ENCODE measurements around the gene TUBA3D. TPM values are rescaled to one million over a fixed set of nuclear protein-coding genes. Genes with fewer than 3 reads are reported as not detected.
"Not testable (repeated sequence)": the region's sequence is repeated elsewhere in the genome, so short reads cannot be mapped to it uniquely, and the experiment has no call there.

Gene TUBA3D
- total RNA-seq, 1 experiment from 2014 or later: not detected

DNA sequence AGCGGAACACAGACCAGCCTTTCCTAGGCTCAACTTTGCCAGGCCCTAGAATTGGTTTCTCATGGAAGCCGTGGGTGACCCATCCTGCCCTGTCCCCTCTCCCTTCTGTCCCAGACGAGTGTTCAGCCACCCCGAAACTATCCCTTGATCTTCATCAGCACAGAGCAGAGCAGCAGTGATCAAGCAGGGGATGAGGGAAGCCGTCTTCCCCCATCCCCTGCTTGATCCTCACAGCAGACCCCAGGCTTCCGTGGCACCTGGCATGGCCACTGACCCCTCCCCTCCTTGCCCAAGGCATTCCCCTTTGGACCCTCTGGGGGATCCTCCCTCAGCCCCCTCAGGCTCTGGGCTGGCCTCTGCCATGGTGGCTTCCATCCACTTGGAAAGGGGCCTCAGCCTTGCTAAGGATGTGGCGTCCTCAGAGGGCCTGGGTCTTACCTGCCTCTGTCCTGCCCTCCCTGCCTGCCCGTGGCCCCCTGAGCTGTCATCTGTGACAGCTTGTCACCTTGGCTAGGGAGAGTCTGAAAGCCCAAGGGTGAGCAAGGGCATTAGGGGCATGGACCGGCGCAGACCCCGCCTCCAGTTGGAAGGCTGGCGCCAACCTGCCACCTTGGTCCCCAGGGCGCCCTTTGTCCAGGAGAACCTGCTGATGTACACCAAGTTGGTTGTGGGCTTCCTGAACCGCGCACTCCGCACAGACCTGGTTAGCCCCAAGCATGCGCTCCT lies 41.4 kb downstream of the TUBA3D start:
- no peaks in the 10 kb centered on the region for H3K9me3 ChIP-seq (replicated peaks)

DNA sequence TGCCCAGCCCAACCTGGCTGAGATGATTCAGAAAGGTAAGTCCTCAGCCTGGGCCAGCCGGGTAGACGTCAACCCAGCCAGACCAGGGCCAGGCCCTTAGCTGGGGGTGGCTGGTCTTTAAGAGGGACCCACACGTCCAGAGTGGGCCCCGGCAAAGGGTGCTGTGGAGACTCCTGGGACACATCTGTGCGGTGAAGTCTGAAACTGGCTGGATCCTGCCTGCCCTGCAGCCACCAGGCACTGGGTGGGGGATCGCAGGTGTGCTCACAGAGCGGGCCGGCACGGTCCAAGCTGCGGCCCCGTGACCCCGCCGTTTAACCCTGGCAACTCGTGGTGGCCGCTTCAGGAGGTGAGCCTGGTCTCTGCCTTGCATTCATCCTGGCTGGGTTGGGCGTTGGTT lies 41.9 kb downstream of the TUBA3D start:
- H3K4me3 ChIP-seq; H3K4me1 ChIP-seq; H3K27me3 ChIP-seq; H3K36me3 ChIP-seq; H3K9me3 ChIP-seq (replicated peaks); DNase-seq; H3K27ac ChIP-seq: not testable (repeated sequence)

More for the DNA sequence above, 41.4 kb downstream of the TUBA3D start:
- Histone ChIP-seq H3K27ac (no peak overlapping the region), H3K4me1 (no peaks in the 10 kb centered on the region), H3K27me3 (no peaks in the 10 kb centered on the region), H3K4me3 (no peak overlapping the region), H3K36me3 (no peaks in the 10 kb centered on the region)
- no peak for DNase-seq

DNA sequence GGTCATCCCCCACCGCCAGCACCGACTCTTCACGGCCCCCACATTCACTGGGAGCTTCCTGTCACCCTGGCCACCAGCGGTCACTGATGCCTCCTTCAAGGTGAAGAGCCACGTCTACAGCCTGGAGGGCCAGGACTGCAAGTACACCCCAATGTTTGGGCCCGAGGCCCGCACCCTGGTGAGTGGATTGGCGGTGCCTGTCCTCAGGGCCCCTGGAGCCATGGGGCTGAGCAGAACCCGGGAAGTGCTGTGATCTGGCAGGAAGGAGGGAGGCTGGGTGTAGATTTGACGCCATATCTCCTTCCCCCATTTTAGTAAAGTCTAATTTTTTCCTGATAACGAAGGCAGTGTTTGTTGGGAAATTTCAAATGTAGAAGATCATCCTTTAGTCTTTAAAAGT lies 42.6 kb downstream of the TUBA3D start:
- not testable (repeated sequence) for H3K4me3 ChIP-seq; H3K9me3 ChIP-seq (replicated peaks); DNase-seq; H3K4me1 ChIP-seq; H3K36me3 ChIP-seq; H3K27ac ChIP-seq; H3K27me3 ChIP-seq

DNA sequence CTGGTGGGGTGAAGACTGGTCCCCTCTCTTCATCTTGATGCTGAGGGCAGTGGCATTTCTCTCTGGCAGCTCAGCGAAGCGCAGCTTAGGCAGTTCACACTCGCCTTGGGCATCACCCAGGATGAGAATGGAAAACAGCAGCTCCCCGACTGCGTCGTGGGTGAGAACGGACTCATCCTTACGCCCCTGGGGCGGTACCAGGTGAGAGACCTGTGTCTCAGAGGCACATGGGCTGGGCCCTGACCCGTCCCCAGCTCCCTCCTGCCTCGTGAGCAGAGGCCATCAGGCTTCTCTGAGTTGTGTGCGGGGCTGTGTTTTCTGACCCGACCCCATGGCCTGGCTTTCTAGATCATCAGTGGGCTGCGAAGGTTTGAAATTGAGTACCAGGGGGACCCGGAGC lies 43.5 kb downstream of the TUBA3D start:
- Histone ChIP-seq H3K4me3 (no peak overlapping the region), H3K27ac (no peak overlapping the region), H3K4me1 (no peaks in the 10 kb centered on the region), H3K27me3 (no peaks in the 10 kb centered on the region), H3K36me3 (no peaks in the 10 kb centered on the region), H3K9me3 (replicated peaks) (no peaks in the 10 kb centered on the region)
- DNase-seq: no peak

DNA sequence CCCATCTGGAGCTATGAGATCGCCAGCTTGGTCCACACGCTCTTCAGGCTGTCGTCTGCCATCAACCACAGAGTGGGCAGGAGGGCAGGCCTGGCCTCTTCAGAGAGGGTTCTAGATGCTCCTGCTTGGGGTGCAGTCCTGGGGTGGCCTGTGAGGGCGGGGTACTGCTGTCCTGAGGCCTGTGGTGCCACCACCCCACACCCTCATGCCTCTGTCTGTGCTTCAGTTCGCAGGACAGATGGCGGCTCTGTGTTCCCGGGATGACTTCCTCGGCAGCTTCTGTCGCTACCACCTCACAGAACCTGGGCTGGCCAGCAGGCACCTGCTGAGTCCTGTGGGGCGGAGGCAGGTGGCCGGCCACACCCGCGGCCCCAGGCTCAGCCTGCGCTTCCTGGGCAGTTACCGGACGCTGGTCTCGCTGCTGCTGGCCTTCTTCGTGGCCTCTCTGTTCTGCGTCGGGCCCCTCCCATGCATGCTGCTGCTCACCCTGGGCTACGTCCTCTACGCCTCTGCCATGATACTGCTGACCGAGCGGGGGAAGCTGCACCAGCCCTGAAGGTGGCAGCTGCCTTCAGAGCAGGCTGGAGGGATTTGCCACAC lies 44.1 kb downstream of the TUBA3D start:
- not testable (repeated sequence) for H3K4me3 ChIP-seq; H3K4me1 ChIP-seq; H3K36me3 ChIP-seq; DNase-seq; H3K27ac ChIP-seq; H3K9me3 ChIP-seq (replicated peaks); H3K27me3 ChIP-seq

DNA sequence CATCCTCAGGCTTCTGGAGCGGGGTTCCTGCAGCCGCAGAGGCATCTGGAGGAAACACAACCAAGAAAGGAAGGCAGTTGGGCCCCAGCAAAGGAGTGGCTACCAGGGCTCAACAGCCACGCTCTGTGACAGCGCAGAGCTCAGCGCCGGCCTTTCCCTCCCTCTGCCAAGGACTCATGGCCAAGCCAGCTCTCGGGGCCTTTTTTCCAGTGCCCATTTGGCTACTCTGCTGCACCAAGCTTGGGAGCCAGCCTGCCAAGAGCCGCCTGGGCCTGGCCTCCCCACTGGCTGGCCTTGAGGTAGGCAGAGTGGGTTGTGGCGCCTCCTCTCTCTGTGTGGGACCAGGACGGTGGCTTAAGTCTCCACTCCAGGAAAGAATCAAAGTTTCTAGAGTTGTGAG lies 44.6 kb downstream of the TUBA3D start:
- DNase-seq: no peak
- no peaks in the 10 kb centered on the region for H3K4me1 ChIP-seq

DNA sequence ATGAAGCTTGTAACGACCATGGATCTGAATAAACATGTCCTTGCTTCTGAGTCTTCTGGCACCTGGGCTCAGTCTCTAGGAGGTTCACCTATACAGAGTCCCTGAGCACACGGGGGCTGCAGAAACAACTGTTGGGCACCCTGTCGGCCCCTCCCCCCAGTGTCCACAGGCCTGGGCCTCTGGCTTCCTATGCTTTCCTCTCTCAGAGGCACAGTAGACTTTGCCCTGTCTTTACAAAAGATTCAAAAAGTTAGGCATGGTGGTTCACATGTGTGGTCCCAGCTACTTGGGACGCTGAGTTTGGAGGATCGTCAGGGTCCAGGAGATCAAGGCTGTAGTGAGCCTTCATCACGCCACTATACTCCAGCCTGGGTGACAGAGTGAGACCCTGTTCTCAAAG lies 45.6 kb downstream of the TUBA3D start:
- H3K36me3 ChIP-seq; H3K9me3 ChIP-seq (replicated peaks): not testable (repeated sequence)

More for the DNA sequence above, 44.6 kb downstream of the TUBA3D start:
- Histone ChIP-seq H3K36me3 (no peaks in the 10 kb centered on the region), H3K27me3 (no peaks in the 10 kb centered on the region), H3K4me3 (no peak overlapping the region), H3K9me3 (replicated peaks) (no peaks in the 10 kb centered on the region), H3K27ac (no peak overlapping the region)

DNA sequence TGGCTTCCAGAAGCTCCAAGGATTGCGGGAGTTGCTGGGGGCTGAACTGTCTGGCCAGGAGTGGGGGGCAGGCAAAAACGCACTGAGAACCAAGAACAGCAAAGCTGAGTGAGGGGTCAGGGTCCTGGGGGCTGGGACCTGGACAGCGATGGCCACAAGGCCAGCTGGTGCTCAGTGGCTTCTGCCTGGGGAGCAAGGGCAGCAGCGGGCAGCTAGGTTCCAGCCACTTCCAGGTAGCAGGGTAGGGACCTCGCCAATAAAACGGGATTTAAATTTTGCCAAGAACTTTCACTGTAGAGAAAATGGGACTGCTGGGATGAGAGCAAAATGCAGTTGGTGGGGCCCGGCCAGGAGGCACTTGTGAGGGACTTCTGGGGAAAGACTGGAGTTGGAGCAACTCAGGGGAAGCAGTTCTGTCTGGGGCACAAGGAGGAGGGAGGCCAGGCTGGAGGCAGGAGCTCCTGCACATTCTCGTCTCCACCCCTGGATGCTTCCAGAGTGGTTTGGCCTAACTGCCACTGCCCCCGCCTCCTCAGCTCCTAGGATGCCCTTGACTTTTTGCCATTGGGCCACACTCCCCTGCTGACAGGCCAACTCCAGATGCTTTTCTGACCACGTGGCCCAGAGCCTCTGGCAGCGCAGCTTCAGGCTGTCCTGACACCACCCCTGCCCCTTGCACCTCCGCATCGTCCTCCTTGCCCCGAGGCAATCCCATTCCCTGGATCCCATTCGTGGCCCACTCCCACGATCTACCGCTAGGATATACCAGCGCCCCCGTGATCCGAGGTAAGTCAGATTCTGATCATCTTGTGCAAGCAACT lies 46.3 kb downstream of the TUBA3D start:
- no peaks in the 10 kb centered on the region for H3K9me3 ChIP-seq (replicated peaks)
- DNase-seq: no peak
- no peak overlapping the region for H3K4me3 ChIP-seq
- H3K4me1 ChIP-seq: no peaks in the 10 kb centered on the region
- no peaks in the 10 kb centered on the region for H3K27me3 ChIP-seq
- no peaks in the 10 kb centered on the region for H3K36me3 ChIP-seq
- H3K27ac ChIP-seq: no peak overlapping the region

More for the DNA sequence above, 45.6 kb downstream of the TUBA3D start:
- not testable (repeated sequence) for H3K27me3 ChIP-seq, H3K4me3 ChIP-seq, DNase-seq, H3K4me1 ChIP-seq, H3K27ac ChIP-seq

DNA sequence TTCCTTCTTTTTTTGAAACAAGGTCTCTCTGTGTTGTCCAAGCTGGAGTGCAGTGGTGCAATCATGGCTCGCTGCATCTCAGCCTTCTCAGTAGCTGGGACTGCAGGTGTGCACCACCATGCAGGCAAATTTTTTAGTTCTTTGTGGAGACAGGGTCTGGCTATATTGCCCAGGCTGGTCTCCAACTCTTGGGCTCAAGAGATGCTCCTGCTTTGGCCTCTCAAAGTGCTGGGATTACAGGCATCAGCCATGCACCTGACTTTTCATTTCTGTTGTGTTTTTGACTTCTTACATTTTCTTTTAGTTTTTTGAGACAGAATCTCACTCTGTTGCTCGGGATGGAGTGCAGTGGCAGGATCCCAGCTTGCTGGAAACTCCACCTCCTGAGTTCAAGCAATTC lies 49.3 kb downstream of the TUBA3D start:
- H3K4me3 ChIP-seq; H3K9me3 ChIP-seq (replicated peaks); H3K27ac ChIP-seq; DNase-seq; H3K4me1 ChIP-seq; H3K27me3 ChIP-seq; H3K36me3 ChIP-seq: not testable (repeated sequence)

DNA sequence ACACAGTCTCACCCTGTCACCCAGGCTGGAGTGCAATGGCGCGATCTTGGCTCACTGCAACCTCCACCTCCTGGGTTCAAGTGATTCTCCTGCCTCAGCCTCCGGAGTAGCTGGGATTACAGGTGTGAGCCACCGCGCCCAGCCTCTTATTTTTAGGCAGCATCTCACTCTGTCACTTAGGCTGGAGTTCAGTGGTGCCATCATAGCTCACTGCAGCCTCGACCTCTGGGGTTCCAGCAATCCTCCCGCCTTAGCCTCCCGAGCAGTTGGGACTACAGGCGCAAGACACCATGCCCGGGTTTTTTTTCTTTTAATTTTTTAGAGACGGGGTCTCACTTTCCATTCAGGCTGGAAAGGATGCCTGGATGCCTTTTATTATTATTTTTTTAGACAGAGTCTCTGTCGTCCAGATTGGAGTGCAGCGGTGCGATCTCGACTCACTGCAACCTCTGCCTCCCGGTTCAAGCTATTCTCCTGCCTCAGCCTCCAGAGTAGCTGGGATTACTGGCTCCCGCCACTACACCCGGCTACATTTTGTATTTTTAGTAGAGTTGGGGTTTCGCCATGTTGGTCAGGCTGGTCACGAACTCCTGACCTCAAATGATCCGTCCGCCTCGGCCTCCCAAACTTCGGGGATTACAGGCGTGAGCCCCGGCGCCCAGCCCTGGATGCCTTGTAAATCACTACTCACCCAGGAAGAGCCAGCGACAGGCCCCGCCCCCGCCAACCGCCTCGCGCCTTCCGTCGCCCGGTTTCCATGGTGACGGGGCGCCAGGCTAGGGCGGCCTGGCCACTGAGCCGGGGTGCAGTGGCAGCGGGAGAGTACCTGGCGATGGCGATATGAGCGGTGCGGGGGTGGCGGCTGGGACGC lies 51.4 kb downstream of the TUBA3D start, which contains the start of gene CCDC74A:
TSS of gene CCDC74A (plus strand) at position 758 of the 871 bp plus-strand sequence. CDS start at position 841, 83 bp downstream.
- not testable (repeated sequence) for H3K36me3 ChIP-seq; H3K4me3 ChIP-seq; H3K4me1 ChIP-seq; H3K27me3 ChIP-seq; H3K9me3 ChIP-seq (replicated peaks); H3K27ac ChIP-seq
- DNase-seq: peak; percentile 14 to 19

DNA sequence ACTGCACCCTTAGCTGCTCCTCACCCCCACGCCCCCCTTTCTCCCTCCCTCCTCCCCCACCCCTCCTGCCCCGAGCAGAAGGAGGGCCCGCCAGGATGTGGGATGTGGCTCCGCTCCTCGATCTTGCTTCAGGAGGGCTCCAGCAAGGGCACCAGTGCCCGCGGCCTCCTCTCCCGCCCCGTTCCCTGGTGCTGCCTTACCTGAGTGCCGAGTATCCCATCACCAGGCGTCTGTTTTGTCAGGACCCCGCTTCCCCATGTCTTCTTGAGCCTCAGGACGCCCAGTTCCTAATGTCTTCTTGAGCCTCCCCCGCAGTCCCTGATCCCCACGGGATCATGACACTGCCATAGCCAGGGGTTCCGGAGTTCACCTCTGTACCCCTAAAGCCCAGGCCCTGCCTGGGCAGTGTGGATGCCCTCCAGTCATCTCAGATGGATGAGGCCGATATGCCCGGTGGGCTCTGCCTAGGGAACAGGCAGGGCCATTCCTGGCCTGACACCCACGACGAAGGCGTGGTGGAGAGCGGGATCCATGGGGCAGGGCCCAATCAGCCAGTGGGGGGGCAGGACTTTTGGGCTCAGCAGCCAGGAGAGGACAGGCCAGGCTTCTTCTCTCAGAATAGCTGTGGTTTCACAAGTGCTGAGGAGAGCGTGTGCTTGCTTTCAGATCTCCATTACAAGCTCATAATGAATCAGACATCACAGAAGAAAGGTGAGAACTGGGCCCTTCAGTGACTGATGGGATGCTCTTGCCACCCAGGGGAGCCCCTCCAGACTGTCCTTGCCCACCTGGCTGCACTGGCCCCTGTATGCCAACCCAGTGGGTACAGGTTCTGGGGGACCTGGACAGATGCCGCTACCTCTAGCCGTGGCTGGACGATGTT lies 53.3 kb downstream of the TUBA3D start:
- not testable (repeated sequence) for H3K36me3 ChIP-seq; H3K4me1 ChIP-seq; H3K4me3 ChIP-seq; DNase-seq; H3K9me3 ChIP-seq (replicated peaks); H3K27ac ChIP-seq; H3K27me3 ChIP-seq

DNA sequence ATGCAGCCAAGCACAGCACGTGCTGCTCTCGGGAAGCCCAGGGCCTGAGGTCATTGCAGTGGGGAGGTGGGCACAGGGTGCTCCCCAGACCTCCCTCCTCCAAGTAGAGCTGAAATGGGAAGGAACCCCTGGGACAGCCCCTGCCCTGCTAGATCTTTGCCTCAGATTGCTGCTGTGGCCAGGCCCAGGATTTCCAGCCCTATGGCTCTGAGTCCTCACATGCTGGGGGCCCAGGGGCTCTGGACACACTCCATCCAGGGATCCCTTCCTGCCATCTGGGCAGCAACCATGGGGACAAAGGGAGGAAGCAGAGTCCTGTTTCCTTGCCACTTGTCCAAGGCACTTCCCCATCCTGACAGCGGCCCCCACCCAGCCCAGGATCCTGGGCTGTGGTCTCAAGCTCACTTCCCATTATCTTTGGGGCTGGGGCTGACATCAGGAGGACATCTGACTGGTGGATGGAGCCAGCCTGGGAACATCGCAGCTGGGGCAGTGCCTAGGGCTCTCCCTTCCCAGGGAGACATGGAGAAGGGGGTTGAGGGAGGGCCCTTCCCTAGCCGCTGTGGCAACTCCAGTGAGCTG lies 54.0 kb downstream of the TUBA3D start:
- H3K36me3 ChIP-seq; H3K4me1 ChIP-seq; H3K27ac ChIP-seq; DNase-seq; H3K4me3 ChIP-seq; H3K27me3 ChIP-seq; H3K9me3 ChIP-seq (replicated peaks): not testable (repeated sequence)

DNA sequence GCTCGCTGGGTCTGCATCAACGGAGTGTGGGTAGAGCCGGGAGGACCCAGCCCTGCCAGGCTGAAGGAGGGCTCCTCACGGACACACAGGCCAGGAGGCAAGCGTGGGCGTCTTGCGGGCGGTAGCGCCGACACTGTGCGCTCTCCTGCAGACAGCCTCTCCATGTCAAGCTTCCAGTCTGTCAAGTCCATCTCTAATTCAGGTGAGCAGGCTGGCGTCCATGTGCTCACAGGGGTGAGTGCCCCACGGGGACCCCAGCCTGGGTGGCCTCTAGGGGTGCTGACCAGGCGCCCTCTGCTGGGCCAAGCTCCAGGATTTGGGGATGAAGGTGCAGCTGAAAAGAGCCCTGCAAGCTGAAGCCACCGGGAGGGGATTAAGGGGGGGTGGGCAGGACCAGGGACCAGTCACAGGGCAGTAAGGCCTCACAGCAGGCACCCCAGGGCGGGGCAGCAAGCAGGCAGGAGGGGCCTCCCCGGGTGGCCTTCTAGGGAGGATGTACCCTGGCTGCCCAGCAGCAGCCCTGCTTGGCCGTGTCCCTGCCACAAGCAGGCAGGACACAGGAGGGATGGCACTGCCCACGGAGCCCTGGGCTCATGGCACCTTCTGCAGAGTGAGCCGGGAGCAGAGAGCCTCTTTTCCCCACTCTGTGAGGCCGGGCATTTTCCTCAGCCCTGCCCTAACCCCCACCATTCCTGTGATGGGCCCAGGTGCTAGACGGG lies 54.9 kb downstream of the TUBA3D start:
- H3K36me3 ChIP-seq; DNase-seq; H3K9me3 ChIP-seq (replicated peaks); H3K4me3 ChIP-seq; H3K4me1 ChIP-seq; H3K27ac ChIP-seq; H3K27me3 ChIP-seq: not testable (repeated sequence)

All from SJCRH30 (cell line).